ENCODE data around the gene MYL6. TPM values are rescaled to one million over a fixed set of nuclear protein-coding genes. Genes with fewer than 3 reads are reported as not detected.
"Not testable (repeated sequence)": the region's sequence is repeated elsewhere in the genome, so short reads cannot be mapped to it uniquely, and the experiment has no call there.

Gene MYL6
- total RNA-seq, 1 donor from 2014 or later: 1,476 TPM

- no peak for DNase-seq (ENCODE audit: low spot score in 2 of 2)
- Histone ChIP-seq H3K4me1 (peaks cover 3 to 6% of the 10 kb centered on the region in 2 donors), H3K4me3 (peak overlapping the region; percentile 61 to 91), H3K36me3 (peaks cover 3 to 9% of the 10 kb centered on the region in 2 donors), H3K27me3 (no peaks in the 10 kb centered on the region), H3K9me3 (no peaks in the 10 kb centered on the region), H3K27ac (peak overlapping the region; percentile 92 to 97)
- intact Hi-C loops (cut with DNase I): loop anchor here (10.0 kb wide), 1 partner anchor 274 kb away; the partner anchor contains the start of gene SPRYD4
- TF ChIP-seq, protein P1, sequence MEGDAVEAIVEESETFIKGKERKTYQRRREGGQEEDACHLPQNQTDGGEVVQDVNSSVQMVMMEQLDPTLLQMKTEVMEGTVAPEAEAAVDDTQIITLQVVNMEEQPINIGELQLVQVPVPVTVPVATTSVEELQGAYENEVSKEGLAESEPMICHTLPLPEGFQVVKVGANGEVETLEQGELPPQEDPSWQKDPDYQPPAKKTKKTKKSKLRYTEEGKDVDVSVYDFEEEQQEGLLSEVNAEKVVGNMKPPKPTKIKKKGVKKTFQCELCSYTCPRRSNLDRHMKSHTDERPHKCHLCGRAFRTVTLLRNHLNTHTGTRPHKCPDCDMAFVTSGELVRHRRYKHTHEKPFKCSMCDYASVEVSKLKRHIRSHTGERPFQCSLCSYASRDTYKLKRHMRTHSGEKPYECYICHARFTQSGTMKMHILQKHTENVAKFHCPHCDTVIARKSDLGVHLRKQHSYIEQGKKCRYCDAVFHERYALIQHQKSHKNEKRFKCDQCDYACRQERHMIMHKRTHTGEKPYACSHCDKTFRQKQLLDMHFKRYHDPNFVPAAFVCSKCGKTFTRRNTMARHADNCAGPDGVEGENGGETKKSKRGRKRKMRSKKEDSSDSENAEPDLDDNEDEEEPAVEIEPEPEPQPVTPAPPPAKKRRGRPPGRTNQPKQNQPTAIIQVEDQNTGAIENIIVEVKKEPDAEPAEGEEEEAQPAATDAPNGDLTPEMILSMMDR (IDR thresholded peaks at IDR 0.05): no peak
Observed at GRCh38 chr12:56190695-56191155, 32.6 kb downstream of the MYL6 start.

GRCh38 chr12:56192582-56192981 is 34.4 kb downstream of the MYL6 start:
- no peaks in the 10 kb centered on the region for H3K9me3 ChIP-seq
- intact Hi-C loops (cut with DNase I): loop anchor here (10.0 kb wide), 1 partner anchor 272 kb away; the partner anchor contains the start of gene SPRYD4
- TF ChIP-seq, protein P1 (IDR thresholded peaks at IDR 0.05): no peak
- H3K4me1 ChIP-seq: peaks cover 3 to 9% of the 10 kb centered on the region in 2 donors
- no peak overlapping the region for H3K4me3 ChIP-seq
- no peak overlapping the region for H3K27ac ChIP-seq
- H3K27me3 ChIP-seq: no peaks in the 10 kb centered on the region
- no peak for DNase-seq (ENCODE audit: low spot score in 2 of 2)
- H3K36me3 ChIP-seq: no peaks in the 10 kb centered on the region

GRCh38 chr12:56193025-56193578 is 34.9 kb downstream of the MYL6 start:
- Histone ChIP-seq H3K4me1 (peaks cover under 1 to 9% of the 10 kb centered on the region in 2 donors), H3K36me3 (no peaks in the 10 kb centered on the region), H3K4me3 (no peak overlapping the region), H3K9me3 (no peaks in the 10 kb centered on the region), H3K27ac (no peak overlapping the region), H3K27me3 (no peaks in the 10 kb centered on the region)
- peak; percentile 19 to 92 for DNase-seq (ENCODE audit: low spot score in 2 of 2)
- intact Hi-C loops (cut with DNase I): loop anchor here (1.0 to 10.0 kb wide), 2 partner anchors 31 to 272 kb away; partner anchors contain the start of genes NABP2 and SPRYD4
- TF ChIP-seq, protein P1 (IDR thresholded peaks at IDR 0.05): peak; percentile 64 to 82 (median 80)

DNA sequence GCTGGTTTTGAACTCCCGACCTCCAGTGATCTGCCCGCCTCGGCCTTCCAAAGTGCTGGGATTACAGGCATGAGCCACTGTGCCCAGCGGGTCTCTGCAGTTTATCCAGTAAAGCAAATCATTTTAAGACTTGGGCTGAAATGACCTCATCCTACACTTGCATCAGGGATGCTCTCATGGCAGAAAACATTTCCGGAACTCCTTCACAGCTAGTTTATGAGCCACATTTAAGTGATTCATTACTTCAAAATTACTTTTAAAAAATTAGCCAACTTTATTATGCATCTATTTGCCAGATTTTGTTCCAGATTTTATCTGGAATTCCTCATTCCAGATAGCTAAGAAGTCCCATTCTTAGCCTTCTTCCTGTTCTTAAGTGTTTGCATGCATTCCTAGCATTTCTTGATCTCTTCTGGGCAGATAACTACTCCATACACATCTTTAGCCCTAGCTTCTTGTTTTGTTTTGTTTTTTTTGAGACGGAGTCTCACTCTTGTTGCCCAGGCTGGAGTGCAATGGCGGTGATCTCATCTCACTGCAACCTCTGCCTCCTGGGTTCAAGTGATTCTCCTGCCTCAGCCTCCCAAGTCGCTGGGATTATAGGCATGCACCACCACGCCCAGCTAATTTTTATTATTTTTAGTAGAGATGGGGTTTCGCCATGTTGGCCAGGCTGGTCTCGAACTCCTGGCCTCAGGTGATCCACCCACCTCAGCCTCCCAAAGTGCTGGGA is 38.8 kb downstream of the MYL6 start:
- peak in 1 of 2 donors; percentile 84 for DNase-seq (ENCODE audit: low spot score in 2 of 2)
- not testable (repeated sequence) for H3K4me1 ChIP-seq, H3K36me3 ChIP-seq, H3K9me3 ChIP-seq, H3K4me3 ChIP-seq, H3K27me3 ChIP-seq
- H3K27ac ChIP-seq: peak overlapping the region in 1 of 2 donors; percentile 28
- intact Hi-C loops (cut with DNase I): loop anchor here (10.0 kb wide), 1 partner anchor 268 kb away; the partner anchor contains the start of gene SPRYD4

- intact Hi-C loops (cut with DNase I): loop anchor here (10.0 kb wide), 1 partner anchor 267 kb away; the partner anchor contains the start of gene SPRYD4
- Histone ChIP-seq H3K36me3 (no peaks in the 10 kb centered on the region), H3K4me3 (no peak overlapping the region), H3K9me3 (no peaks in the 10 kb centered on the region), H3K4me1 (peaks cover 0 to 6% of the 10 kb centered on the region in 2 donors), H3K27ac (no peak overlapping the region), H3K27me3 (no peaks in the 10 kb centered on the region)
- DNase-seq (ENCODE audit: low spot score in 2 of 2): no peak
- TF ChIP-seq, protein P1 (IDR thresholded peaks at IDR 0.05): no peak
Observed at GRCh38 chr12:56197921-56198635, 39.9 kb downstream of the MYL6 start.

Measured in ascending aorta (tissue), 2 donors.